Esophagus muscularis mucosa (tissue), 4 donors: ENCODE measurements around the gene SYNRG. TPM values are rescaled to one million over a fixed set of nuclear protein-coding genes. Genes with fewer than 3 reads are reported as not detected.

ENCODE experiments used
- DNase-seq: peaks from one replicate; pipeline ENCODE4 v3.0.0-alpha.2; 2017; ENCODE audit errors: extremely low spot score
- H3K27ac ChIP-seq, 4 donors: fragments of 200-600 bp; sonication (generic); replicated peaks in 1 of 4; 1 replicate in 3 of 4; 2 replicates in 1 of 4; pipeline ENCODE4 v1.5.1; 2016 to 2019; ENCODE audit warnings: mild to moderate bottlenecking in 1 of 4
- H3K27me3 ChIP-seq, 4 donors: fragments of 200-600 bp; sonication (generic); one replicate each; pipeline versions ENCODE4 v1.5.1 to v1.6.0; 2016 to 2019
- H3K36me3 ChIP-seq, 4 donors: fragments of 200-600 bp; sonication (generic); one replicate each; pipeline ENCODE4 v1.5.1; 2016 to 2019
- H3K4me1 ChIP-seq, 4 donors: fragments of 200-600 bp; sonication (generic); one replicate each; pipeline ENCODE4 v1.5.1; 2016 to 2019
- H3K4me3 ChIP-seq, 4 donors: fragments of 200-600 bp; sonication (generic); 1 replicate in 2 of 4; 2 replicates in 2 of 4; pipeline ENCODE4 v1.5.1; 2016 to 2019; ENCODE audit warnings: mild to moderate bottlenecking in 4 of 4, moderate library complexity in 1 of 4
- H3K9me3 ChIP-seq, 4 donors: fragments of 200-600 bp; sonication (generic); 1 replicate in 3 of 4; 2 replicates in 1 of 4; pipeline ENCODE4 v1.5.1; 2016 to 2019
- EP300 ChIP-seq: sonication (generic); formaldehyde crosslinking; IDR thresholded peaks from one replicate; pipeline ENCODE4 v1.6.1; 2017; ENCODE audit warnings: antibody characterized with exemption
- POLR2A ChIP-seq: fragments of 450-650 bp; IDR thresholded peaks from one replicate; pipeline ENCODE4 v1.6.1; 2017; ENCODE audit warnings: antibody characterized with exemption, moderate library complexity, mild to moderate bottlenecking, low read depth
- POLR2AphosphoS5 ChIP-seq, 2 donors: sonication (generic); formaldehyde crosslinking; IDR thresholded peaks; one replicate each; pipeline ENCODE4 v1.6.1; 2017; ENCODE audit warnings: antibody characterized with exemption in 2 of 2
- WGBS: methylation state at CpG from one replicate; pipeline ENCODE4 v1.1.5; 2018; 5-methylcytosine and 5-hydroxymethylcytosine counted together
- intact Hi-C: fragments of 100-400 bp; cut with DNase I; formaldehyde crosslinking; loops from one replicate; pipeline ENCODE4 v1.15.1; 2023
- total RNA-seq, 4 donors: library from RNA; depleted of rRNA; stranded (reverse); fragments of >200 nt; gene quantifications; one replicate each; pipeline versions ENCODE4 v1.1.0 to v1.2.1, GENCODE V29; 2016
- TF ChIP-seq, protein P1 (sequence below), 3 experiments: fragments of 200-600 bp in 2 of 3; fragments of 450-650 bp in 1 of 3; sonication (generic) in 2 of 3; IDR thresholded peaks; one replicate each; pipeline ENCODE4 v1.5.1; 2017 to 2019; ENCODE audit warnings: antibody characterized with exemption in 3 of 3, mild to moderate bottlenecking in 2 of 3, moderate library complexity in 1 of 3

Gene SYNRG
- total RNA-seq, 4 donors from 2014 or later: 11.9 to 19.5 (median 17.0) TPM

DNA sequence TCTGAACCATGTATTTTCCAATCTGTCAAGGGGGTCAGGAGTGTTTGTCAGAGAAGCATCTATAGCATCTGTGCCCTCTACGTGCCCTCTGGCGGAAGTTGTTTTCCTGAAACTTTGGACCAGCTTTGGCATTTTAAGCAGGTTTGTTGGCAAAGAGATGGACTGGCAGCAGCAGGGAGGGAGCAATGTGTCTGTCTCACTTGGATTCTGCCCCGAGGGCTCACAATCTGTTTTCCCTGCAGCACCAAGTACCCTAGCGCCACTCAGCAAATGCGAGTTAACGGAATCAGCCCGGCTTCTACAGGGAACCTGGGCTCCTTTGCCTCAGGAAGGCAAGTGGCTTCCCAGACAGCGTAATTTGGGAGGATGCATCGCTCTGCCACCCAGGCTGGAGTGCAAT, 102.1 kb downstream of the SYNRG start:
- TF ChIP-seq, protein P1, sequence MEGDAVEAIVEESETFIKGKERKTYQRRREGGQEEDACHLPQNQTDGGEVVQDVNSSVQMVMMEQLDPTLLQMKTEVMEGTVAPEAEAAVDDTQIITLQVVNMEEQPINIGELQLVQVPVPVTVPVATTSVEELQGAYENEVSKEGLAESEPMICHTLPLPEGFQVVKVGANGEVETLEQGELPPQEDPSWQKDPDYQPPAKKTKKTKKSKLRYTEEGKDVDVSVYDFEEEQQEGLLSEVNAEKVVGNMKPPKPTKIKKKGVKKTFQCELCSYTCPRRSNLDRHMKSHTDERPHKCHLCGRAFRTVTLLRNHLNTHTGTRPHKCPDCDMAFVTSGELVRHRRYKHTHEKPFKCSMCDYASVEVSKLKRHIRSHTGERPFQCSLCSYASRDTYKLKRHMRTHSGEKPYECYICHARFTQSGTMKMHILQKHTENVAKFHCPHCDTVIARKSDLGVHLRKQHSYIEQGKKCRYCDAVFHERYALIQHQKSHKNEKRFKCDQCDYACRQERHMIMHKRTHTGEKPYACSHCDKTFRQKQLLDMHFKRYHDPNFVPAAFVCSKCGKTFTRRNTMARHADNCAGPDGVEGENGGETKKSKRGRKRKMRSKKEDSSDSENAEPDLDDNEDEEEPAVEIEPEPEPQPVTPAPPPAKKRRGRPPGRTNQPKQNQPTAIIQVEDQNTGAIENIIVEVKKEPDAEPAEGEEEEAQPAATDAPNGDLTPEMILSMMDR (IDR thresholded peaks at IDR 0.05): no peak
- TF ChIP-seq POLR2AphosphoS5 (IDR thresholded peaks at IDR 0.05) (no peak), EP300 (no peak), POLR2A (no peak)
- DNase-seq: no peak
- Histone ChIP-seq H3K27me3 (no peaks in the 10 kb centered on the region), H3K36me3 (peaks cover 0 to 17% (median 1%) of the 10 kb centered on the region in 4 donors), H3K9me3 (no peaks in the 10 kb centered on the region), H3K4me1 (peaks cover 13 to 24% (median 21%) of the 10 kb centered on the region in 4 donors), H3K27ac (peak overlapping the region; percentile 13 to 67 (median 50)), H3K4me3 (peak overlapping the region; percentile 26 to 34 (median 30))
- intact Hi-C loops: no loop called here
- 73% methylated on average over 9 of the region's 9 CpGs for WGBS

DNA sequence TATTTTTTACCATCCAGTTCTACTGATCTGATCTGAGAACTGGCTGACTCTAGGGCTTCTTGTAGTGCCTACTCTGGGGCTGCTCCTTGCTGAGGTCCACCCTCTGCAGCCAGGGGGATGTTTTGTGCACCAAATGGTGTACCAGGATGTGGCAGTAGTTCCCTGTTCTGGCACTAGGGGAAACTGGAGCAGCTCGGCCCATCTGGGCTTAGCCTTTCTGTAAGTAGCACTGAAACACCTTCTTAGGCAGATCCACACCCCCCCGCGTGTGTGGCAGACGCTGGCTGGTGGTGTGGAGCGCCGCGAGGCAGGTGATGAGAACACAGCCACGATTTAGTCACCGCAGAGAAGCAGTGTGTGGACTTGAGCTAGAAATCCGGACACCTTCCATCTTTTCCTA, 102.5 kb downstream of the SYNRG start:
- no peak for DNase-seq
- intact Hi-C loops: no loop called here
- H3K27ac ChIP-seq: peak overlapping the region in 3 of 4 donors; percentile 41 to 67 (median 59)

DNA sequence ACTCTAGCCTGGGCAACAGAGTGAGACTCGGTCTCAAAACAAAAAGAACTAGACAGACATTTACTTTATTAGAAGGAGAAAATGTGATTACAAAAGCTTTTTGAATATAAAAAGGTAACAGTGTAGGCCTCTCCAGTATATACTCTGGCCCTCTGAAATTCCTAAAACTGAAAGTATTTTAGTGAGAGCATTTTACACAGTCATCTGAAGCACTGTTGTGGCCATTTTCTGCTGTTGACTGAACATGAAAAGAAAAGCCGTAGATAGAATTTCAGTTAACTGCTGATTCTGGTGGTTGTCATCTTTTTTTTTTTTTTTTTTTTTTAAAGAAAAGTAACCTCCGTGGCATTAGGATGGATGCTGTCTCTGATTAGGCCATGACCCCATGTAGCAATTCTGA, 103.9 kb downstream of the SYNRG start:
- TF ChIP-seq POLR2AphosphoS5 (IDR thresholded peaks at IDR 0.05) (no peak), POLR2A (no peak), EP300 (no peak)
- TF ChIP-seq, protein P1 (IDR thresholded peaks at IDR 0.05): no peak
- DNase-seq: no peak
- intact Hi-C loops: no loop called here
- Histone ChIP-seq H3K27me3 (no peaks in the 10 kb centered on the region), H3K4me3 (no peak overlapping the region), H3K36me3 (peaks cover 0 to 10% (median 0%) of the 10 kb centered on the region in 4 donors), H3K9me3 (no peaks in the 10 kb centered on the region), H3K4me1 (peaks cover 13 to 37% (median 30%) of the 10 kb centered on the region in 4 donors), H3K27ac (no peak overlapping the region)
- 86% methylated on average over 3 of the region's 3 CpGs for WGBS

More for the DNA sequence above, 102.5 kb downstream of the SYNRG start:
- no peaks in the 10 kb centered on the region for H3K9me3 ChIP-seq
- H3K27me3 ChIP-seq: no peaks in the 10 kb centered on the region
- peaks cover 13 to 28% (median 24%) of the 10 kb centered on the region in 4 donors for H3K4me1 ChIP-seq
- 50% methylated on average over 10 of the region's 10 CpGs for WGBS
- no peak for TF ChIP-seq EP300
- no peak for TF ChIP-seq POLR2A
- peak in 1 of 2 donors; percentile 29 for TF ChIP-seq POLR2AphosphoS5 (IDR thresholded peaks at IDR 0.05)
- TF ChIP-seq, protein P1 (IDR thresholded peaks at IDR 0.05): peak; percentile 50 to 73 (median 60)
- peaks cover 0 to 15% (median 0%) of the 10 kb centered on the region in 4 donors for H3K36me3 ChIP-seq
- peak overlapping the region; percentile 26 to 34 (median 30) for H3K4me3 ChIP-seq

DNA sequence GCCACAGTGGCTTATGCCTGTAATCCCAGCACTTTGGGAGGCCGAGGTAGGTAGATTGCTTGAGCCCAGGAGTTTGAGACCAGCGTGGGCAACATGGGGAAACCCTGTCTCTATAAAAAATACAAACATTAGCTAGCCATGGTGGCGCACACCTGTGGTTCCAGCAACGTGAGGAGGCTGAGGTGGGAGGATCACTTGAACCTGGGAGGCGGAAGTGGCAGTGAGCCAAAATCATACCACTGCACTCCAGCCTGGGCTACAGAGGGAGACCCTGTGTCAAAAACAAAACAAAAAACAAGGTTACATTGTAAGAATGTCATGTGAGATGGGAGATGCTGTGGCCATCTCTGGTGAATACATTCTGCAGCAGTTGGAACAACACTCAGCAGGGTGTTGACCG, 106.1 kb downstream of the SYNRG start:
- 91% methylated on average over 6 of the region's 6 CpGs for WGBS
- no peak overlapping the region for H3K27ac ChIP-seq
- no peak overlapping the region for H3K4me3 ChIP-seq
- H3K4me1 ChIP-seq: peaks cover 13 to 37% (median 30%) of the 10 kb centered on the region in 4 donors
- H3K9me3 ChIP-seq: no peaks in the 10 kb centered on the region
- peaks cover 0 to 6% (median 2%) of the 10 kb centered on the region in 4 donors for H3K36me3 ChIP-seq
- intact Hi-C loops: no loop called here
- TF ChIP-seq, protein P1 (IDR thresholded peaks at IDR 0.05): no peak
- TF ChIP-seq POLR2AphosphoS5 (IDR thresholded peaks at IDR 0.05) (no peak), POLR2A (no peak), EP300 (no peak)
- no peaks in the 10 kb centered on the region for H3K27me3 ChIP-seq
- DNase-seq: no peak
